Endothelial cell of umbilical vein (primary cell): ENCODE results near the gene FANK1. TPM values are rescaled to one million over a fixed set of nuclear protein-coding genes. Genes with fewer than 3 reads are reported as not detected.

Experiments used
- BruUV-seq: library from RNA; stranded (reverse); fragments of 400-500 nt; replicated peaks from 2 replicates; lab custom pipeline; 2021; lab: Mats Ljungman, UMichigan
- CTCF ChIA-PET: fragments of 300-600, 350-600 bp; sonication (Branson Sonifier 250); formaldehyde crosslinking; loops from one replicate; lab custom pipeline; 2021; ENCODE audit warnings: antibody characterized with exemption, inconsistent platforms; lab: Charles Lee
- POLR2A ChIA-PET: fragments of 300-600, 350-600 bp; sonication (Branson Sonifier 250); formaldehyde crosslinking; loops from one replicate; lab custom pipeline; 2021; ENCODE audit warnings: antibody characterized with exemption, inconsistent platforms; lab: Charles Lee
- DNase-seq: peaks from one replicate; pipeline ENCODE4 v3.0.0-alpha.2; 2011; ENCODE audit warnings: low read depth, low spot score
- FAIRE-seq: peaks from 2 replicates; lab custom pipeline; 2011; peaks lifted over from hg19 to GRCh38; lab: Jason Lieb, UNC
- H2AFZ ChIP-seq: 2 replicates; pipeline ENCODE4 v1.6.0; 2012; ENCODE audit warnings: low read depth, low read length, control low read depth, inconsistent platforms
- H3K27ac ChIP-seq: 2 replicates; pipeline ENCODE4 v1.5.1; 2011; ENCODE audit warnings: low read depth, mild to moderate bottlenecking, control low read depth, low read length, moderate library complexity; ENCODE audit not compliant: insufficient read depth
- H3K27me3 ChIP-seq, 2 experiments: 2 replicates each; pipeline versions ENCODE4 v1.6.0 to v1.6.1; 2011; ENCODE audit warnings: low read length in 2 of 2, mixed read lengths in 1 of 2; ENCODE audit not compliant: control insufficient read depth in 2 of 2, insufficient read depth in 2 of 2
- H3K36me3 ChIP-seq, 2 experiments: 2 replicates in 1 of 2; 3 replicates in 1 of 2; pipeline ENCODE4 v1.5.1; 2011; ENCODE audit warnings: low read length in 2 of 2, mild to moderate bottlenecking in 1 of 2, moderate library complexity in 1 of 2; ENCODE audit not compliant: control insufficient read depth in 2 of 2, insufficient read depth in 2 of 2; ENCODE audit errors: extremely low read depth in 1 of 2
- H3K4me1 ChIP-seq: 3 replicates; pipeline ENCODE4 v1.5.1; 2011; ENCODE audit warnings: mild to moderate bottlenecking, low read length; ENCODE audit not compliant: control insufficient read depth, insufficient read depth; ENCODE audit errors: extremely low read depth
- H3K4me2 ChIP-seq: 2 replicates; pipeline ENCODE4 v1.6.1; 2011; ENCODE audit warnings: low read length, control low read depth, mixed read lengths; ENCODE audit not compliant: insufficient read depth
- H3K4me3 ChIP-seq, 3 experiments: fragments of 200-600 bp in 1 of 3; sonication (generic), shearing (Covaris generic) in 1 of 3; replicated peaks in 1 of 3; 2 replicates each; pipeline ENCODE4 v1.5.1; 2011 to 2016; ENCODE audit warnings: control low read depth in 3 of 3, low read length in 3 of 3, mild to moderate bottlenecking in 2 of 3, inconsistent platforms in 1 of 3, low read depth in 1 of 3, moderate library complexity in 1 of 3; ENCODE audit not compliant: insufficient read depth in 1 of 3
- H3K79me2 ChIP-seq: 2 replicates; pipeline ENCODE4 v1.6.0; 2012; ENCODE audit warnings: low read length, inconsistent platforms; ENCODE audit not compliant: control insufficient read depth, insufficient read depth
- H3K9ac ChIP-seq: replicated peaks from 2 replicates; pipeline ENCODE3; 2011; ENCODE audit warnings: low read length, control low read depth; ENCODE audit not compliant: insufficient read depth; ENCODE audit errors: extremely low read depth
- H3K9me1 ChIP-seq: replicated peaks from 3 replicates; pipeline ENCODE4 v1.6.0; 2011; ENCODE audit warnings: mild to moderate bottlenecking, low read length; ENCODE audit not compliant: control insufficient read depth, insufficient read depth; ENCODE audit errors: extremely low read depth
- H3K9me3 ChIP-seq: replicated peaks from 2 replicates; pipeline ENCODE4 v1.5.1; 2012; ENCODE audit warnings: low read length, inconsistent platforms; ENCODE audit not compliant: control insufficient read depth, insufficient read depth
- H4K20me1 ChIP-seq: replicated peaks from 2 replicates; pipeline ENCODE3; 2011; ENCODE audit warnings: mild to moderate bottlenecking, low read length; ENCODE audit not compliant: control insufficient read depth, insufficient read depth; ENCODE audit errors: extremely low read depth
- CTCF ChIP-seq, 2 donors: IDR thresholded peaks; 1 replicate in 1 of 2; 2 replicates in 1 of 2; pipeline ENCODE4 v1.5.1; 2011; ENCODE audit warnings: low read length in 2 of 2, mild to moderate bottlenecking in 2 of 2, moderate library complexity in 2 of 2, control low read depth in 1 of 2, inconsistent platforms in 1 of 2, low read depth in 1 of 2; ENCODE audit not compliant: insufficient read depth in 1 of 2; ENCODE audit errors: extremely low read depth in 1 of 2
- EZH2 ChIP-seq: IDR thresholded peaks from 2 replicates; pipeline ENCODE4 v1.6.1; 2012; ENCODE audit warnings: borderline replicate concordance, low read depth, mild to moderate bottlenecking, moderate library complexity, low read length, inconsistent platforms; ENCODE audit not compliant: severe bottlenecking
- FOS ChIP-seq: IDR thresholded peaks from 2 replicates; pipeline ENCODE4 v1.6.1; 2011; ENCODE audit warnings: mild to moderate bottlenecking, low read length, moderate library complexity, borderline replicate concordance; ENCODE audit not compliant: insufficient read depth
- GATA2 ChIP-seq: IDR thresholded peaks from 2 replicates; pipeline ENCODE4 v1.7.0; 2011; ENCODE audit warnings: low read depth, mild to moderate bottlenecking, moderate library complexity, mixed read lengths, low read length; ENCODE audit not compliant: insufficient read length, insufficient read depth
- JUN ChIP-seq: IDR thresholded peaks from 2 replicates; pipeline ENCODE4 v1.6.1; 2011; ENCODE audit warnings: borderline replicate concordance, low read depth; ENCODE audit not compliant: insufficient read length, insufficient read depth
- MYC ChIP-seq: IDR thresholded peaks from one replicate; pipeline ENCODE4 v1.6.1; 2011; ENCODE audit warnings: mild to moderate bottlenecking, low read depth, low read length
- POLR2A ChIP-seq: IDR thresholded peaks from 2 replicates; pipeline ENCODE4 v1.6.1; 2012; ENCODE audit warnings: low read depth, mild to moderate bottlenecking, control low read depth, low read length
- POLR2AphosphoS5 ChIP-seq: IDR thresholded peaks from 2 replicates; pipeline ENCODE4 v1.6.1; 2012; ENCODE audit warnings: low read depth, mild to moderate bottlenecking, control low read depth, low read length, moderate library complexity; ENCODE audit not compliant: insufficient read depth
- dilution Hi-C: fragments of 300-500 bp; cut with MboI; formaldehyde crosslinking; loops from one replicate; pipeline ENCODE4 v1.15.0; 2019; ENCODE audit warnings: low sequenced_read_pairs; ENCODE audit not compliant: extremely low pct_ligation_motif_present
- intact Hi-C: fragments of 100-400 bp; cut with micrococcal nuclease; formaldehyde crosslinking; loops from one replicate; pipeline ENCODE4 v1.10.0; 2022
- polyA plus RNA-seq, 4 experiments: library from polyadenylated mRNA; depleted of rRNA in 3 of 4; stranded (reverse) in 3 of 4; unstranded in 1 of 4; fragments of >200 nt; gene quantifications; 2 replicates each; pipeline versions ENCODE4 v1.2.1 to v1.2.3, GENCODE V29; 2011 to 2012; ENCODE audit warnings: missing spikeins in 1 of 4
- total RNA-seq: library from RNA; stranded (reverse); gene quantifications from 2 replicates; pipeline ENCODE4 v1.2.3, GENCODE V29; 2021
- TF ChIP-seq, protein P1 (sequence below): IDR thresholded peaks from 2 replicates; pipeline ENCODE4 v1.6.1; 2011; ENCODE audit not compliant: insufficient read depth, insufficient read length

FANK1 gene
- total and polyA plus RNA-seq, 2 donors (not counting 3 experiments of a cell fraction or from before 2014, with no cell fraction given) = 1.6 to 1.9 TPM

DNA sequence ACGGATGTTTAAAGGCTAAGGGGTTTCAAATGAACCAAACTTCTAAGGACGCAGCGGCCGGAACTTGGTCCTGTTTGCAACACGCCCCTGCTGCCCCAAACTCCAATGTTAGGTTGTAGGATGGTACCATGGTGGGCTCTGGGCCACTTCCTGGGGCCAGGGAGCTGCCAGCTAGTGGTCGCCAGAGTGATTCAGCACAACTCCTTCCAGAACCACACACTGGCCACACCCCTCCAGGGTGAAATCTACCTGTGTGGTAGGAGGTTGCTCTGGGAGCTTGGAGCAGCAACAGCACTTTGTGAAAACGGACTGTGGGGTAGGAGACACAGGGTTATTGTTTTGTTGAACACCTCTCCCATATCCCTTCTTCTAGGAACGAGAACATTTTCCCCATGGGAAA is 161.1 kb downstream of the FANK1 start:
- H4K20me1 ChIP-seq = no peaks in the 10 kb centered on the region
- H3K4me1 ChIP-seq = peaks cover 41% of the 10 kb centered on the region
- no TSS peak for BruUV-seq
- H3K9me1 ChIP-seq = no peaks in the 10 kb centered on the region
- no peak overlapping the region for H3K27ac ChIP-seq
- H2AFZ ChIP-seq = no peak overlapping the region
- H3K9me3 ChIP-seq = no peaks in the 10 kb centered on the region
- H3K4me3 ChIP-seq = no peak overlapping the region
- no peak overlapping the region for H3K9ac ChIP-seq
- no peaks in the 10 kb centered on the region for H3K27me3 ChIP-seq
- intact Hi-C loops (no loop called here), dilution Hi-C loops (no loop called here)
- FAIRE-seq (no peak), DNase-seq (no peak)
- H3K36me3 ChIP-seq = no peaks in the 10 kb centered on the region
- H3K79me2 ChIP-seq = no peaks in the 10 kb centered on the region
- no peak overlapping the region for H3K4me2 ChIP-seq
- no peak for TF ChIP-seq POLR2A
- TF ChIP-seq MYC = no peak
- TF ChIP-seq FOS = no peak
- TF ChIP-seq JUN = no peak
- no peak for TF ChIP-seq GATA2
- no peak for TF ChIP-seq EZH2
- no peak for TF ChIP-seq CTCF (IDR thresholded peaks at IDR 0.05; ENCODE audit: extremely low read depth in 1 of 2, insufficient read depth in 1 of 2, low read depth in 1 of 2, low read length in 2 of 2)
- TF ChIP-seq, protein P1, sequence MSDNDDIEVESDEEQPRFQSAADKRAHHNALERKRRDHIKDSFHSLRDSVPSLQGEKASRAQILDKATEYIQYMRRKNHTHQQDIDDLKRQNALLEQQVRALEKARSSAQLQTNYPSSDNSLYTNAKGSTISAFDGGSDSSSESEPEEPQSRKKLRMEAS = no peak
- no peak for TF ChIP-seq POLR2AphosphoS5
- ChIA-PET POLR2A (no interaction called here), CTCF (no interaction called here)
